Measurements from ENCODE around the gene KCP. TPM values are rescaled to one million over a fixed set of nuclear protein-coding genes. Genes with fewer than 3 reads are reported as not detected.
A peak's percentile ranks its signal among the peaks of the same experiment; 100 is the strongest.
"Not testable (repeated sequence)": the region's sequence is repeated elsewhere in the genome, so short reads cannot be mapped to it uniquely, and the experiment has no call there.

KCP gene
- polyA plus RNA-seq, 1 donor: 1.3 TPM

GRCh38 chr7:128912709-128913495 lies 2.4 kb upstream of the KCP start:
- peaks cover 13% of the 10 kb centered on the region for H3K4me1 ChIP-seq (ENCODE audit: control insufficient read depth, insufficient read depth, low read length)
- WGBS (ENCODE audit: insufficient coverage, low lambda C conversion rate): no CpG with 5 or more reads among the region's 20 CpGs
- H3K4me3 ChIP-seq (ENCODE audit: low read length); H3K36me3 ChIP-seq (ENCODE audit: control insufficient read depth, insufficient read depth, low read length); DNase-seq; H3K27ac ChIP-seq (ENCODE audit: low read length); H3K9me3 ChIP-seq (ENCODE audit: control insufficient read depth, low read depth, low read length): not testable (repeated sequence)
- peaks cover 80% of the 10 kb centered on the region for H3K27me3 ChIP-seq (ENCODE audit: control insufficient read depth, insufficient read depth, low read length)

- no CpG with 5 or more reads among the region's 3 CpGs for WGBS (ENCODE audit: insufficient coverage, low lambda C conversion rate)
Observed at GRCh38 chr7:128912281-128912680, 1.8 kb upstream of the KCP start.

GRCh38 chr7:128911423-128912031 lies 1.0 kb upstream of the KCP start:
- Histone ChIP-seq H3K4me1 (ENCODE audit: control insufficient read depth, insufficient read depth, low read length) (peaks cover 13% of the 10 kb centered on the region), H3K27ac (ENCODE audit: low read length) (no peak overlapping the region), H3K36me3 (ENCODE audit: control insufficient read depth, insufficient read depth, low read length) (no peaks in the 10 kb centered on the region), H3K27me3 (ENCODE audit: control insufficient read depth, insufficient read depth, low read length) (peaks cover 75% of the 10 kb centered on the region), H3K9me3 (ENCODE audit: control insufficient read depth, low read depth, low read length) (peaks cover 4% of the 10 kb centered on the region), H3K4me3 (ENCODE audit: low read length) (no peak overlapping the region)
- DNase-seq: no peak
- WGBS (ENCODE audit: insufficient coverage, low lambda C conversion rate): no CpG with 5 or more reads among the region's 8 CpGs

More at GRCh38 chr7:128912281-128912680, 1.8 kb upstream of the KCP start:
- peaks cover 4% of the 10 kb centered on the region for H3K9me3 ChIP-seq (ENCODE audit: control insufficient read depth, low read depth, low read length)
- H3K4me3 ChIP-seq (ENCODE audit: low read length): no peak overlapping the region
- H3K36me3 ChIP-seq (ENCODE audit: control insufficient read depth, insufficient read depth, low read length): no peaks in the 10 kb centered on the region
- no peak overlapping the region for H3K27ac ChIP-seq (ENCODE audit: low read length)
- peaks cover 13% of the 10 kb centered on the region for H3K4me1 ChIP-seq (ENCODE audit: control insufficient read depth, insufficient read depth, low read length)
- DNase-seq: no peak
- peaks cover 77% of the 10 kb centered on the region for H3K27me3 ChIP-seq (ENCODE audit: control insufficient read depth, insufficient read depth, low read length)

GRCh38 chr7:128909625-128910568 lies 612 bp downstream of the KCP start:
- peak in 1 of 2 donors; percentile 32 for DNase-seq
- H3K4me3 ChIP-seq (ENCODE audit: low read length): peak overlapping the region; percentile 23
- 0% methylated on average over 1 of the region's 42 CpGs for WGBS (ENCODE audit: insufficient coverage, low lambda C conversion rate)
- peaks cover 59% of the 10 kb centered on the region for H3K27me3 ChIP-seq (ENCODE audit: control insufficient read depth, insufficient read depth, low read length)
- no peak overlapping the region for H3K27ac ChIP-seq (ENCODE audit: low read length)
- H3K4me1 ChIP-seq (ENCODE audit: control insufficient read depth, insufficient read depth, low read length): peaks cover 7% of the 10 kb centered on the region
- no peaks in the 10 kb centered on the region for H3K9me3 ChIP-seq (ENCODE audit: control insufficient read depth, low read depth, low read length)
- no peaks in the 10 kb centered on the region for H3K36me3 ChIP-seq (ENCODE audit: control insufficient read depth, insufficient read depth, low read length)

GRCh38 chr7:128908750-128909624 lies 1.5 kb downstream of the KCP start:
- H3K27me3 ChIP-seq (ENCODE audit: control insufficient read depth, insufficient read depth, low read length): peaks cover 50% of the 10 kb centered on the region
- DNase-seq: no peak
- no CpG with 5 or more reads among the region's 6 CpGs for WGBS (ENCODE audit: insufficient coverage, low lambda C conversion rate)
- no peaks in the 10 kb centered on the region for H3K9me3 ChIP-seq (ENCODE audit: control insufficient read depth, low read depth, low read length)
- no peaks in the 10 kb centered on the region for H3K36me3 ChIP-seq (ENCODE audit: control insufficient read depth, insufficient read depth, low read length)
- no peak overlapping the region for H3K4me3 ChIP-seq (ENCODE audit: low read length)
- peaks cover 7% of the 10 kb centered on the region for H3K4me1 ChIP-seq (ENCODE audit: control insufficient read depth, insufficient read depth, low read length)
- no peak overlapping the region for H3K27ac ChIP-seq (ENCODE audit: low read length)

GRCh38 chr7:128906766-128907559 lies 3.5 kb downstream of the KCP start:
- Histone ChIP-seq H3K27me3 (ENCODE audit: control insufficient read depth, insufficient read depth, low read length) (peaks cover 42% of the 10 kb centered on the region), H3K27ac (ENCODE audit: low read length) (no peak overlapping the region), H3K4me1 (ENCODE audit: control insufficient read depth, insufficient read depth, low read length) (peaks cover 7% of the 10 kb centered on the region), H3K4me3 (ENCODE audit: low read length) (no peak overlapping the region), H3K36me3 (ENCODE audit: control insufficient read depth, insufficient read depth, low read length) (no peaks in the 10 kb centered on the region), H3K9me3 (ENCODE audit: control insufficient read depth, low read depth, low read length) (no peaks in the 10 kb centered on the region)
- WGBS (ENCODE audit: insufficient coverage, low lambda C conversion rate): no CpG with 5 or more reads among the region's 19 CpGs
- no peak for DNase-seq

- Histone ChIP-seq H3K27ac (ENCODE audit: low read length) (no peak overlapping the region), H3K4me1 (ENCODE audit: control insufficient read depth, insufficient read depth, low read length) (peaks cover 6% of the 10 kb centered on the region), H3K4me3 (ENCODE audit: low read length) (no peak overlapping the region), H3K9me3 (ENCODE audit: control insufficient read depth, low read depth, low read length) (no peaks in the 10 kb centered on the region), H3K27me3 (ENCODE audit: control insufficient read depth, insufficient read depth, low read length) (peaks cover 35% of the 10 kb centered on the region), H3K36me3 (ENCODE audit: control insufficient read depth, insufficient read depth, low read length) (no peaks in the 10 kb centered on the region)
- no peak for DNase-seq
- 100% methylated on average over 1 of the region's 5 CpGs for WGBS (ENCODE audit: insufficient coverage, low lambda C conversion rate)
Observed at GRCh38 chr7:128906001-128906765, 4.3 kb downstream of the KCP start.

- WGBS (ENCODE audit: insufficient coverage, low lambda C conversion rate): 26% methylated on average over 2 of the region's 8 CpGs
- H3K27ac ChIP-seq (ENCODE audit: low read length): no peak overlapping the region
- H3K4me3 ChIP-seq (ENCODE audit: low read length): no peak overlapping the region
- no peaks in the 10 kb centered on the region for H3K9me3 ChIP-seq (ENCODE audit: control insufficient read depth, low read depth, low read length)
- H3K4me1 ChIP-seq (ENCODE audit: control insufficient read depth, insufficient read depth, low read length): peaks cover 3% of the 10 kb centered on the region
- no peaks in the 10 kb centered on the region for H3K36me3 ChIP-seq (ENCODE audit: control insufficient read depth, insufficient read depth, low read length)
- peaks cover 20% of the 10 kb centered on the region for H3K27me3 ChIP-seq (ENCODE audit: control insufficient read depth, insufficient read depth, low read length)
- DNase-seq: peak in 1 of 2 donors; percentile 46
Observed at GRCh38 chr7:128904381-128905197, 5.9 kb downstream of the KCP start.

All from large intestine (tissue), 3 donors.